Ascending aorta (tissue), 2 donors: ENCODE measurements around the gene ZNF691. TPM values are rescaled to one million over a fixed set of nuclear protein-coding genes. Genes with fewer than 3 reads are reported as not detected.

Experiments used
- DNase-seq, 2 donors: peaks; one replicate each; pipeline ENCODE4 v3.0.0-alpha.2; 2019; ENCODE audit warnings: low spot score in 2 of 2
- H3K27ac ChIP-seq, 2 donors: fragments of 200-600 bp; sonication (generic); one replicate each; pipeline ENCODE4 v1.5.1; 2016 to 2017; ENCODE audit warnings: mild to moderate bottlenecking in 1 of 2
- H3K27me3 ChIP-seq: fragments of 200-600 bp; sonication (generic); one replicate; pipeline ENCODE4 v1.5.1; 2017
- H3K36me3 ChIP-seq, 2 donors: fragments of 200-600 bp; sonication (generic); one replicate each; pipeline ENCODE4 v1.5.1; 2016
- H3K4me1 ChIP-seq, 2 donors: fragments of 200-600 bp; sonication (generic); one replicate each; pipeline ENCODE4 v1.5.1; 2016 to 2017; ENCODE audit warnings: mild to moderate bottlenecking in 1 of 2
- H3K4me3 ChIP-seq, 2 donors: fragments of 200-600 bp; sonication (generic); one replicate each; pipeline ENCODE4 v1.5.1; 2016 to 2017; ENCODE audit warnings: mild to moderate bottlenecking in 1 of 2
- H3K9me3 ChIP-seq, 2 donors: fragments of 200-600 bp; sonication (generic); one replicate each; pipeline ENCODE4 v1.5.1; 2016
- intact Hi-C: fragments of 100-400 bp; cut with DNase I; formaldehyde crosslinking; loops from one replicate; pipeline ENCODE4 v1.15.1; 2023
- total RNA-seq: library from RNA; depleted of rRNA; stranded (reverse); fragments of >200 nt; gene quantifications from one replicate; pipeline ENCODE4 v1.1.0, GENCODE V29; 2016
- TF ChIP-seq, protein P1 (sequence below), 3 experiments: fragments of 200-600 bp in 2 of 3; fragments of 450-650 bp in 1 of 3; sonication (generic) in 2 of 3; IDR thresholded peaks; one replicate each; pipeline ENCODE4 v1.5.1; 2016 to 2019; ENCODE audit warnings: antibody characterized with exemption in 3 of 3, mild to moderate bottlenecking in 1 of 3, moderate library complexity in 1 of 3

The ZNF691 gene, protein sequence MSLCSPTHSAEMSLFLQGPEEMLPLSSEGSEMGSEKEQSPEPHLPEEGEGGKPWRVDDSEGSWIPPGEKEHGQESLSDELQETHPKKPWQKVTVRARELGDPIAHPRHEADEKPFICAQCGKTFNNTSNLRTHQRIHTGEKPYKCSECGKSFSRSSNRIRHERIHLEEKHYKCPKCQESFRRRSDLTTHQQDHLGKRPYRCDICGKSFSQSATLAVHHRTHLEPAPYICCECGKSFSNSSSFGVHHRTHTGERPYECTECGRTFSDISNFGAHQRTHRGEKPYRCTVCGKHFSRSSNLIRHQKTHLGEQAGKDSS
- 14.7 TPM for total RNA-seq

DNA sequence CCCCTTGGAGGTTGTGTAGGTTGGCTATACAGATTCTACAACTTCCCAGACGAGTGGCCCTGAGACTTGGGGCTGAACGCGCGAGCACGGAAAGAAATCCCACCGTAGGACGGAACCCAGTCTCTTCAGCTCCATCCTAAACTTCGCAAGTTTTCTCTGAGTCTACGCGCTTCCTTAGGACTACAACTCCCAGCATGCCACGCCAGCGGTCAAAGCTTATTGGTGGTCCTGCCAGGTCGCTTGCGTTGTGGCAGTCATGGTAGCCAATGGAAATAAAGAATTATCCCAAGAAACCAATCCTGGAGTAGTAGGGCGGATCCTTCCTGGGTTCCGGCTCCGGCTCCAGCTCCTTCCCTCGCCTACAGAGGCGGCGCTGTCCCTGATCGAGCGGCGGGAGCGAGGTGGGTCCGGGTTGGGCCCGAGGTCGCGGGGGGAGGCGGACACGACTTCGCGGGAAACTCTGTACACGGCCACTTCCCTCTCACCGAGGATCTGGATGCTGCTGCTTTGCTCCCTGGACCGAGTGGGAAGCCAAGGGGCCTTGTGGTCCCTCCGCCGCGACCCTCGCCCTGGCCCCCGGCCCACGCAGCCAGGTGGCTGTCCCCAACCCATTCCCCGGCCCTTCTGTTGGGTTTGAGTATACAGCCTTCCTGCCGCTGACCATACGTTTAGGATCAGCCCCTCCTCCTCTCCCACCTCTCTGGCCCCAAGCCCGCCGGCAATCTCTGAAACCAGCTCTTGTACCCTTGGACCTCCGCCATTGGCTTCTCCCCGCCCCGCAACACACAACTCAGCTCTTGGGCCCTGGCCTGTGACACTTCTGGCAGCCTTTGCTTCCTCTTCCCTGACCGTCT, at the start of gene ZNF691:
Gene ZNF691, plus strand, starts transcription at position 357 of the 854 bp plus-strand sequence. CDS start 3,046 bp downstream, outside the sequence.
- Histone ChIP-seq H3K27me3 (no peaks in the 10 kb centered on the region), H3K27ac (peak within 1 kb of the TSS; percentile 58 to 82), H3K36me3 (peaks cover 12 to 25% of the 10 kb centered on the region in 2 donors), H3K4me1 (peaks cover 0 to 14% of the 10 kb centered on the region in 2 donors), H3K4me3 (peak within 1 kb of the TSS; percentile 81 to 82), H3K9me3 (peaks cover 0 to 5% of the 10 kb centered on the region in 2 donors)
- DNase-seq, result peak; percentile 87 to 97
- intact Hi-C loops, result loop anchor here (1.0 to 10.0 kb wide), 9 partner anchors 29 to 508 kb away; partner anchors contain the start of genes C1orf50, CDC20, CFAP57 and EBNA1BP2
- TF ChIP-seq, protein P1, sequence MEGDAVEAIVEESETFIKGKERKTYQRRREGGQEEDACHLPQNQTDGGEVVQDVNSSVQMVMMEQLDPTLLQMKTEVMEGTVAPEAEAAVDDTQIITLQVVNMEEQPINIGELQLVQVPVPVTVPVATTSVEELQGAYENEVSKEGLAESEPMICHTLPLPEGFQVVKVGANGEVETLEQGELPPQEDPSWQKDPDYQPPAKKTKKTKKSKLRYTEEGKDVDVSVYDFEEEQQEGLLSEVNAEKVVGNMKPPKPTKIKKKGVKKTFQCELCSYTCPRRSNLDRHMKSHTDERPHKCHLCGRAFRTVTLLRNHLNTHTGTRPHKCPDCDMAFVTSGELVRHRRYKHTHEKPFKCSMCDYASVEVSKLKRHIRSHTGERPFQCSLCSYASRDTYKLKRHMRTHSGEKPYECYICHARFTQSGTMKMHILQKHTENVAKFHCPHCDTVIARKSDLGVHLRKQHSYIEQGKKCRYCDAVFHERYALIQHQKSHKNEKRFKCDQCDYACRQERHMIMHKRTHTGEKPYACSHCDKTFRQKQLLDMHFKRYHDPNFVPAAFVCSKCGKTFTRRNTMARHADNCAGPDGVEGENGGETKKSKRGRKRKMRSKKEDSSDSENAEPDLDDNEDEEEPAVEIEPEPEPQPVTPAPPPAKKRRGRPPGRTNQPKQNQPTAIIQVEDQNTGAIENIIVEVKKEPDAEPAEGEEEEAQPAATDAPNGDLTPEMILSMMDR (IDR thresholded peaks at IDR 0.05), result peak; percentile 15 to 62 (median 54)

DNA sequence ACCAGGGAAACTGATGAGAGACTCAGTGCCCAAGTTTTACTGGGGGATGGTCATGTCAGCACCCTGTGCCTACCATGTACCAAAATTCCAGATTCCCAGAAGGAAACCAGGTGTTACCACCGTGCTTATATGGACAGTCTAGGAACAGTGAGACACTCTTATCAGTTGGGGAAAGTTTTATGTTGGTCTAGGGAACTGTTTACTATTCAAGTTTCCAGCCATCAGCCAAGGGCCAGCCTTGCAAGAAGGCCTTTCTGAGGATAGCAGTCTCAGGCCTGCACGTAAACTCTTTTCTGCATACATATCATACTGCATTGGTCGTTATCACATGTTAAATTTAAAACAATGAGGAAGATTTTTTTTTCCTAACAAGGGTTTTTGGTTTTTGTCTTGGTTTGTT, 49.0 kb upstream of the ZNF691 start:
- Histone ChIP-seq H3K4me3 (no peak overlapping the region), H3K27me3 (no peaks in the 10 kb centered on the region), H3K9me3 (no peaks in the 10 kb centered on the region), H3K4me1 (no peaks in the 10 kb centered on the region), H3K27ac (no peak overlapping the region), H3K36me3 (no peaks in the 10 kb centered on the region)
- intact Hi-C loops, result no loop called here
- DNase-seq, result no peak
- TF ChIP-seq, protein P1 (IDR thresholded peaks at IDR 0.05), result no peak

DNA sequence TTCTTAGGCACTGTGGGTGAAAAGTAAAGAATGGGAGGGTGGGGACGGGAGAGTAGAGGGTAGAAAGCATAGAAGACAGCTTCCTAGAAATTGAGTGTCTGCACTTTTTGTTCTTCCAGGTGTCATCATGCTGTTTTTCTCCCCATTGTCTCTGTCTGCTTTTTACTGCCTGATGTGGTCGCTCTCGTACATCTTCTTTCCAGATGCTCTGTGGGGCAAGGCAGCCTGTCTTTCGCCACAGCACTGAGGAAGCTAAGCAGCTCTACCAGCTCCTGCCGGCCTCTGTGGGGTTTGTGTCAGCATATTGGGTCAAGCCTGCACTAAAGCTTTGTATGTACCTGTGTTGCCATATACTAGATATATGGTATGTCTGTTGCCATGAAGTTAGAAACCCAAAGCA, 48.4 kb upstream of the ZNF691 start:
- TF ChIP-seq, protein P1 (IDR thresholded peaks at IDR 0.05), result no peak
- H3K36me3 ChIP-seq, result no peaks in the 10 kb centered on the region
- no peaks in the 10 kb centered on the region for H3K27me3 ChIP-seq
- H3K4me1 ChIP-seq, result no peaks in the 10 kb centered on the region
- intact Hi-C loops, result no loop called here
- no peak overlapping the region for H3K4me3 ChIP-seq
- no peak overlapping the region for H3K27ac ChIP-seq
- H3K9me3 ChIP-seq, result no peaks in the 10 kb centered on the region
- DNase-seq, result no peak

DNA sequence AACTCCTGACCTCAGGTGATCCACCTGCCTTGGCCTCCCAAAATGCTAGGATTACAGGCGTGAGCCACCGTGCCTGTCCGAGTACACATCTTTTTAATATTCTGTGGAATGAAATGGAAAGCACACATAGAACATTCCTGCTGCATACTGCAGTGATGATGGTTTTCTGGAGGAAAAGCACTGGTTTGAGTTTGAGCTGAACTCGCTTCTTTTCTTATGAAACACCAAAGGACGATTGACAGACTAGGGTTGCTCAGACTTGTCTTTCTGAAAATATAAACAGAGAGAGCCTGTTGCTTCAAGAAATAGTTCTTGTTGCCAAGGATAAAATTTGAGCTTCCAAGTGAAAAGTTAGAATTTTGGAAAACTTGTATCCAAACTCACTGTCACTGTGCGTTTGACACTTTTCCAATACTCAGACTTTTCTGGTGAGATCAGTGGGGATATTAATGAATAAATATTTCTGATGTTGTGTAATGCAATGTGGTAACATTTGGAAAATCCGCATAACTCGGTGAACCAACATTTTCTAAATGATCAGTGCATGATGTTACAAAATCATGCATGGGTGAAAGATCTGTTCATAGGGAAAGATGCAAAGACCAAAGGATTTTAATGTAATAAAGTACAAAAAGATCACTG, 44.5 kb upstream of the ZNF691 start:
- Histone ChIP-seq H3K36me3 (no peaks in the 10 kb centered on the region), H3K4me1 (no peaks in the 10 kb centered on the region), H3K27me3 (no peaks in the 10 kb centered on the region), H3K27ac (no peak overlapping the region), H3K4me3 (no peak overlapping the region), H3K9me3 (no peaks in the 10 kb centered on the region)
- TF ChIP-seq, protein P1 (IDR thresholded peaks at IDR 0.05), result no peak
- DNase-seq, result no peak
- intact Hi-C loops, result no loop called here

DNA sequence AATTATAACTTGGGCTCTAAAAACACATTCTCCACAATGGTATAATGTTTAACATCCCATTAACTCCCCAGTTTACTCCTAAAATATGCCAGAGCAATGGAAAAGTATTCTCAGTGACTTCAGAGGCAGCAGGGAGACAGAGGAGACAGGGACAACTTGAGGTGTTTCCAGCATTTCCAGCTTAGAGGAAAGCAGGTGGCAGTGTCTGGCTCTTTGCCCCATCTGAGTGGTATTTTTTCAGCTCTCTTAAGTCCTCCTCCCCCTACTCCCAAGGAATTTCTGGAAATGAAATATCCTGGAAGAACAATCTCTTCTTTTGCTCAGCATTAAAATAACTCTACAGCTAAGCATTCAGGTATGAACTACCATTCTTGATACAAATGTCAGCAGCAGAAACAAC, 40.2 kb upstream of the ZNF691 start:
- TF ChIP-seq, protein P1 (IDR thresholded peaks at IDR 0.05), result no peak
- Histone ChIP-seq H3K27ac (no peak overlapping the region), H3K36me3 (peaks cover 3 to 6% of the 10 kb centered on the region in 2 donors), H3K9me3 (no peaks in the 10 kb centered on the region), H3K4me1 (no peaks in the 10 kb centered on the region), H3K4me3 (no peak overlapping the region), H3K27me3 (no peaks in the 10 kb centered on the region)
- no peak for DNase-seq
- intact Hi-C loops, result no loop called here
